ENCODE results near the gene ELAC1.

DNA sequence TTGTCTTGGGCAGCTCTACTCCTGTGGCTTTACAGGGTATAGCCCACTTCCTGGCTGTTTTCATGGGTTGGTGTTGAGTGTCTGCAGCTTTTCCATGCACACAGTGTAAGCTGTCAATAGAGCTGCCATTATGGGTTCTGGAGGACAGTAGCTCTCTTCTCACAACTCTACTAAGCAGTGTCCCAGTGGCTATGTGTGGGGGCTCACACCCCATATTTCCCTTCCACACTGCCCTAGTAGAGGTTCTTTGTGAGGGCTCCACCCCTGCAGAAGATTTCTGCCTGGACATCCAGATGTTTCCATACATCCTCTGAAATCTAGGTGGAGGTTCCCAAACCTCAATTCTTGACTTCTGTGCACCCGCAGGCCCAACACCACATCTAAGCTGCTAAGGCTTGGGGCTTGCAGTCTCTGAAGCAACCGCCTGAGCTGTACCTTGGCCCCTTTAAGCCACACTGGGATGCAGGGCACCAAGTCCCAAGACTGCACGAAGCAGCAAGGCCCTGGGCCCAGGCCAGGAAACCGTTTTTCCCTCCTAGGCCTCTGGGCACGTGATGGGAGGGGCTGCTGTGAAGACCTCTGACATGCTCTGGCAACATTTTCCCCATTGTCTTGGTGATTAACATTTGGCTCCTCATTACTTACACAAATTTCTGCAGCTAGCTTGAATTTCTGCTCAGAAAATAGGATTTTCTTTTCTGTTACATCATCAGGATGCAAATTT, 9.4 kb downstream of the ELAC1 start:
- TF ChIP-seq, protein P1, sequence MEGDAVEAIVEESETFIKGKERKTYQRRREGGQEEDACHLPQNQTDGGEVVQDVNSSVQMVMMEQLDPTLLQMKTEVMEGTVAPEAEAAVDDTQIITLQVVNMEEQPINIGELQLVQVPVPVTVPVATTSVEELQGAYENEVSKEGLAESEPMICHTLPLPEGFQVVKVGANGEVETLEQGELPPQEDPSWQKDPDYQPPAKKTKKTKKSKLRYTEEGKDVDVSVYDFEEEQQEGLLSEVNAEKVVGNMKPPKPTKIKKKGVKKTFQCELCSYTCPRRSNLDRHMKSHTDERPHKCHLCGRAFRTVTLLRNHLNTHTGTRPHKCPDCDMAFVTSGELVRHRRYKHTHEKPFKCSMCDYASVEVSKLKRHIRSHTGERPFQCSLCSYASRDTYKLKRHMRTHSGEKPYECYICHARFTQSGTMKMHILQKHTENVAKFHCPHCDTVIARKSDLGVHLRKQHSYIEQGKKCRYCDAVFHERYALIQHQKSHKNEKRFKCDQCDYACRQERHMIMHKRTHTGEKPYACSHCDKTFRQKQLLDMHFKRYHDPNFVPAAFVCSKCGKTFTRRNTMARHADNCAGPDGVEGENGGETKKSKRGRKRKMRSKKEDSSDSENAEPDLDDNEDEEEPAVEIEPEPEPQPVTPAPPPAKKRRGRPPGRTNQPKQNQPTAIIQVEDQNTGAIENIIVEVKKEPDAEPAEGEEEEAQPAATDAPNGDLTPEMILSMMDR (conservative IDR thresholded peaks at IDR 0.05; ENCODE audit: low read depth in 2 of 2): no peak
- no peak for TF ChIP-seq POLR2AphosphoS5 (IDR thresholded peaks at IDR 0.05; ENCODE audit: low read depth)
- no peak for TF ChIP-seq EZH2phosphoT487 (IDR thresholded peaks at IDR 0.05; ENCODE audit: unreplicated experiment)
- TF ChIP-seq EZH2 (IDR thresholded peaks at IDR 0.05; ENCODE audit: low read depth, unreplicated experiment): no peak
